GM20000 (cell line): ENCODE measurements around the gene PHC3.

ENCODE experiments used
- DNase-seq: peaks from one replicate; pipeline ENCODE4 v3.0.0; 2012; ENCODE audit warnings: low spot score
- CTCF ChIP-seq: IDR thresholded peaks from 2 replicates; pipeline ENCODE4 v1.5.1; 2012; ENCODE audit warnings: mild to moderate bottlenecking, control low read depth; ENCODE audit errors: extremely low read depth, missing control alignments

Gene PHC3

GRCh38 chr3:170162052-170162451 is 19.5 kb downstream of the PHC3 start:
- no peak for DNase-seq
- no peak for TF ChIP-seq CTCF

GRCh38 chr3:170159933-170160332 is 21.6 kb downstream of the PHC3 start:
- TF ChIP-seq CTCF, result no peak
- DNase-seq, result no peak

GRCh38 chr3:170159459-170159858 is 22.1 kb downstream of the PHC3 start:
- no peak for TF ChIP-seq CTCF
- DNase-seq, result no peak

- DNase-seq, result no peak
Observed at GRCh38 chr3:170155604-170156003, 25.9 kb downstream of the PHC3 start.

GRCh38 chr3:170154569-170155143 is 26.9 kb downstream of the PHC3 start:
- TF ChIP-seq CTCF, result no peak
- DNase-seq, result peak; percentile 51

More at GRCh38 chr3:170155604-170156003, 25.9 kb downstream of the PHC3 start:
- TF ChIP-seq CTCF, result no peak

- no peak for TF ChIP-seq CTCF
- DNase-seq, result no peak
Observed at GRCh38 chr3:170154084-170154483, 27.4 kb downstream of the PHC3 start.

GRCh38 chr3:170151536-170151935 is 30.0 kb downstream of the PHC3 start:
- no peak for TF ChIP-seq CTCF
- DNase-seq, result no peak
